K562 (cell line): ENCODE results near the gene CCDC28B. TPM values are rescaled to one million over a fixed set of nuclear protein-coding genes. Genes with fewer than 3 reads are reported as not detected.

Source experiments
- ARHGAP35 ChIP-seq: fragments of 450-650 bp; IDR thresholded peaks from 2 replicates; pipeline ENCODE4 v1.6.1; 2018; ENCODE audit not compliant: partially characterized antibody
- ARID1B ChIP-seq: fragments of 450-650 bp; IDR thresholded peaks from 2 replicates; pipeline ENCODE4 v1.6.1; 2016; ENCODE audit warnings: antibody characterized with exemption, mild to moderate bottlenecking, inconsistent platforms
- ATF7 ChIP-seq: fragments of 450-650 bp; IDR thresholded peaks from 2 replicates; pipeline ENCODE4 v1.7.1; 2014; ENCODE audit warnings: mild to moderate bottlenecking, moderate library complexity
- DNMT1 ChIP-seq: fragments of 450-650 bp; IDR thresholded peaks from 2 replicates; pipeline ENCODE4 v1.6.1; 2016; ENCODE audit warnings: antibody characterized with exemption, mild to moderate bottlenecking
- FOSL1 ChIP-seq: fragments of 200-800 bp; sonication (Bioruptor generic); conservative IDR thresholded peaks from 2 replicates; pipeline ENCODE4 v1.6.1; 2016; ENCODE audit warnings: missing genetic modification characterization, missing compliant biosample characterization
- FOXA1 ChIP-seq: fragments of 450-650 bp; IDR thresholded peaks from 2 replicates; pipeline ENCODE4 v1.6.1; 2016; ENCODE audit warnings: mild to moderate bottlenecking, borderline replicate concordance
- HCFC1 ChIP-seq: IDR thresholded peaks from 2 replicates; pipeline ENCODE4 v1.6.1; 2012; ENCODE audit warnings: low read depth, low read length, improper control_type of control experiment
- POLR2A ChIP-seq: fragments of 450-650 bp; conservative IDR thresholded peaks from 2 replicates; pipeline ENCODE4 v1.6.1; 2016
- POU5F1 ChIP-seq: fragments of 150-350 bp; IDR thresholded peaks from 2 replicates; pipeline ENCODE4 v1.6.1; 2014; ENCODE audit warnings: borderline replicate concordance, low read length, low read depth, mild to moderate bottlenecking; ENCODE audit not compliant: partially characterized antibody
- PYGO2 ChIP-seq: fragments of 450-650 bp; IDR thresholded peaks from 2 replicates; pipeline ENCODE4 v1.6.1; 2016; ENCODE audit warnings: mild to moderate bottlenecking, missing genetic modification characterization, moderate library complexity, missing compliant biosample characterization
- RBM34 ChIP-seq: fragments of 200-400 bp; formaldehyde crosslinking; IDR thresholded peaks from 2 replicates; pipeline ENCODE4 v1.6.1; 2018; ENCODE audit warnings: low read length, borderline replicate concordance; ENCODE audit not compliant: insufficient read depth
- RERE ChIP-seq: sonication (generic); formaldehyde crosslinking; IDR thresholded peaks from 2 replicates; pipeline ENCODE4 v1.8.0; 2023; ENCODE audit warnings: missing genetic modification reagents, mild to moderate bottlenecking, borderline replicate concordance
- SIN3B ChIP-seq: fragments of 450-650 bp; IDR thresholded peaks from 2 replicates; pipeline ENCODE4 v1.6.1; 2017; ENCODE audit warnings: low read depth, mild to moderate bottlenecking, moderate library complexity
- SMAD2 ChIP-seq: fragments of 150-350 bp; IDR thresholded peaks from 2 replicates; pipeline ENCODE4 v1.6.1; 2014; ENCODE audit warnings: low read depth, mild to moderate bottlenecking, low read length
- THRB ChIP-seq: fragments of 450-650 bp; formaldehyde crosslinking; conservative IDR thresholded peaks from 2 replicates; pipeline ENCODE4 v1.4.0; 2022; ENCODE audit warnings: mild to moderate bottlenecking, missing genetic modification characterization
- TOE1 ChIP-seq, 2 experiments: fragments of 450-650 bp in 1 of 2; sonication (generic) in 1 of 2; formaldehyde crosslinking in 1 of 2; IDR thresholded peaks; 2 replicates each; pipeline versions ENCODE4 v1.7.1 to v1.8.0; 2016 to 2022; ENCODE audit warnings: borderline replicate concordance in 2 of 2, mild to moderate bottlenecking in 2 of 2, antibody characterized with exemption in 1 of 2, inconsistent platforms in 1 of 2, low read depth in 1 of 2, missing genetic modification reagents in 1 of 2, moderate library complexity in 1 of 2
- ZBTB43 ChIP-seq: sonication (generic); formaldehyde crosslinking; IDR thresholded peaks from 2 replicates; pipeline ENCODE4 v1.8.0; 2023; ENCODE audit warnings: mild to moderate bottlenecking, missing genetic modification reagents
- ZNF79 ChIP-seq: fragments of 250-450 bp; sonication (Bioruptor Pico); IDR thresholded peaks from 2 replicates; pipeline ENCODE4 v1.4.0; 2020; ENCODE audit warnings: low read depth, mild to moderate bottlenecking, moderate library complexity
- polyA plus RNA-seq, 8 experiments: library from polyadenylated mRNA; depleted of rRNA in 4 of 8; stranded (reverse) in 5 of 8; unstranded in 3 of 8; fragments of >200 nt; fragmentation: Nextera tagmentation in 2 of 8; fragmentation: Illumina TruSeq in 1 of 8; extraction: Ambion mirVana in 2 of 8; extraction: Trizol in 1 of 8; gene quantifications; 2 replicates each; pipeline versions ENCODE4 v1.2.1 to v1.2.3, GENCODE V29; 2011 to 2014; ENCODE audit warnings: inconsistent platforms in 1 of 8, missing spikeins in 1 of 8
- total RNA-seq, 7 experiments: library from RNA; depleted of rRNA in 6 of 7; stranded (reverse); fragments of >200 nt in 6 of 7; fragmentation: Illumina TruSeq in 2 of 7; extraction: Trizol in 2 of 7; gene quantifications; 2 replicates each; pipeline versions ENCODE4 v1.2.1 to v1.2.3, GENCODE V29; 2011 to 2021; ENCODE audit warnings: low replicate concordance in 1 of 7
- TF ChIP-seq, protein P1 (sequence below): sonication (generic); formaldehyde crosslinking; IDR thresholded peaks from 2 replicates; pipeline ENCODE4 v1.8.0; 2022; ENCODE audit warnings: missing genetic modification reagents, mild to moderate bottlenecking, borderline replicate concordance

CCDC28B gene
- total and polyA plus RNA-seq, 9 of the 15 experiments (the other 6 are each of a cell fraction or from before 2014, with no cell fraction given): 5.7 to 54.5 (median 31.7) TPM

DNA sequence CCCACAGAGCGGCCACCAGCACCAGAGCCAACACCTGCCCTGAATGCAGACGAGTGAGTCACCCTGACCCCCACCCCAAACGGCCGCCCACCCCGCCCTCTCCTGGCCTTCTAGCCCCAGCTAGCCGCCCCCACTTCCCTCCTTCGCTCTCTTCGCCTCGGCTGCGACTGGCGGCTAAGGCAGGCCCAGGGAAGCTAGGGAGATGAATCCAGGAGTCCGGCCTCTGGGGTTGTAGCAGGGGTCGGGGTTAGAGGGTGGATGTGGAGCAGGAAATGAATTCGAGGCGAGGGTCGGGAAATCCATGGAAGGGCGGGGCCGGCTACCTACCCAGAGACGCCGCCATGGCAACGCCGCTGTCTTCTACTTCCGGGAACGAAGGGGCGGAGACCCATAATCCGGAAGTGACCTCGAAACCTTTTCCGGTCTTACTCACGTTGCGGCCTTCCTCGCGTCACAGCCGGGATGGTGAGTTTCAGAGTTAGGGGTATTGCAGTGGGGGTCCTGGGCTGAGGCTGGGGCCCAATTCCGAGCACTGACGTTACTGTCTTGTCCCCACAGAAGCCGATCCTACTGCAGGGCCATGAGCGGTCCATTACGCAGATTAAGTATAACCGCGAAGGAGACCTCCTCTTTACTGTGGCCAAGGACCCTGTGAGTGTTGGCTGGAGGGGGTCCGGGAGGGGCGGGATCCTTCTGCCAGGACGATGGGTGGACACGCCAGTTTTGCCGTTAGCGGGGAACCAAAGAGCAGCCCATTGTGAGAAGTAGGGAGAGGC is 21.8 kb downstream of the CCDC28B start, which contains the start of the genes EIF3I and TMEM234 (continued):
- TF ChIP-seq THRB (0 out of 2 replicates have a peak, but pooled peaks have one; percentile 13), ARHGAP35 (no peak), DNMT1 (no peak), POLR2A (peak; percentile 97), TOE1 (IDR thresholded peaks at IDR 0.05; ENCODE audit: borderline replicate concordance) (peak; percentile 17; the same call in 1 of the 2 replicates), TOE1 (CRISPR knock-in tag; IDR thresholded peaks at IDR 0.05; ENCODE audit: borderline replicate concordance, low read depth) (no peak), FOXA1 (no peak), ZNF79 (CRISPR knock-in tag) (no peak), HCFC1 (peak; percentile 70), RERE (CRISPR knock-in tag) (no peak), ARID1B (0 out of 2 replicates have a peak, but pooled peaks have one; percentile 26), ZBTB43 (CRISPR knock-in tag) (peak; percentile 70; the same call in 1 of the 2 replicates), SIN3B (peak; percentile 72), FOSL1 (peak; percentile 70), ATF7 (peak; percentile 87), SMAD2 (no peak), RBM34 (no peak), PYGO2 (tag) (no peak), POU5F1 (no peak)
- TF ChIP-seq, protein P1, sequence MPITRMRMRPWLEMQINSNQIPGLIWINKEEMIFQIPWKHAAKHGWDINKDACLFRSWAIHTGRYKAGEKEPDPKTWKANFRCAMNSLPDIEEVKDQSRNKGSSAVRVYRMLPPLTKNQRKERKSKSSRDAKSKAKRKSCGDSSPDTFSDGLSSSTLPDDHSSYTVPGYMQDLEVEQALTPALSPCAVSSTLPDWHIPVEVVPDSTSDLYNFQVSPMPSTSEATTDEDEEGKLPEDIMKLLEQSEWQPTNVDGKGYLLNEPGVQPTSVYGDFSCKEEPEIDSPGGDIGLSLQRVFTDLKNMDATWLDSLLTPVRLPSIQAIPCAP (CRISPR knock-in tag): no peak
